ENCODE measurements around the gene ZKSCAN5.
"Not testable (repeated sequence)": the region's sequence is repeated elsewhere in the genome, so short reads cannot be mapped to it uniquely, and the experiment has no call there.

Gene ZKSCAN5

GRCh38 chr7:99568770-99569169, 64.3 kb downstream of the ZKSCAN5 start:
- peaks cover 73% of the 10 kb centered on the region for H3K36me3 ChIP-seq (replicated peaks)

DNA sequence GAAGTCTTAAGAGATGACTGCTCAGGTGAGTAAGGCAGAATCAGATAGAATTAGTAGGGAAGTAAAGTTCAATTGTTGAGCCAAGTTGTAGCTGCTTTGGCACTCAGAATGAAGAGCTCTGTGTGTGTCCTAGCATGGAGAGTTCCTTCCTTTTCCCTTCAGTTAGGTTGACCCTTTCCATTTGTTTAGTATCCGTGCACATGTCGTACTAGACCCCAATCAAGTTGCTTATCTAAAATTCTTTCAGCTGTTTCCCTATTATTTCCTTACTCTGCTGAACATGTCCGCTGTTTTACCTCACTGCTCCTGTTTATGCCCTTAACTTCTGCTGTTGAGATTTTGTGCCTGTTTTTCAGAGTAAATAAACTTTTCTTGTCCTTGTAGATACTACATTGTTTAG, 67.3 kb downstream of the ZKSCAN5 start:
- Histone ChIP-seq H3K36me3 (replicated peaks) (peaks cover 56% of the 10 kb centered on the region), H3K4me1 (peaks cover 2% of the 10 kb centered on the region; the same call in 1 of the 2 replicates), H3K4me3 (no peak overlapping the region), H3K27me3 (ENCODE audit: low read depth) (no peaks in the 10 kb centered on the region), H3K9me3 (peaks cover 4% of the 10 kb centered on the region; the same call in 1 of the 2 replicates)
- in situ Hi-C loops (cut with MboI; ENCODE audit: low sequenced_read_pairs) = no loop called here
- no peak for DNase-seq (ENCODE audit: low spot score in 2 of 2)

More at GRCh38 chr7:99568770-99569169, 64.3 kb downstream of the ZKSCAN5 start:
- H3K4me3 ChIP-seq; H3K4me1 ChIP-seq; DNase-seq (ENCODE audit: low spot score in 2 of 2); H3K9me3 ChIP-seq; H3K27me3 ChIP-seq (ENCODE audit: low read depth); in situ Hi-C loops (cut with MboI; ENCODE audit: low sequenced_read_pairs): not testable (repeated sequence)

DNA sequence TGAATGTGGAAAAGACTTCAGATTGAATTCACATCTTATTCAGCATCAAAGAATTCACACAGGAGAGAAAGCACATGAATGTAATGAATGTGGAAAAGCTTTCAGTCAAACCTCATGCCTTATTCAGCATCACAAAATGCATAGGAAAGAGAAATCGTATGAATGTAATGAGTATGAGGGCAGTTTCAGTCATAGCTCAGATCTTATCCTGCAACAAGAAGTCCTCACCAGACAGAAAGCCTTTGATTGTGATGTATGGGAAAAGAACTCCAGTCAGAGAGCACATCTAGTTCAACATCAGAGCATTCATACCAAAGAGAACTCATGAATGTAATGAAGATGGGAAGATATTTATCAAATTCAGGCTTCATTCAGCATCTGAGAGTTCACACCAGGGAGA, 68.8 kb downstream of the ZKSCAN5 start:
- in situ Hi-C loops (cut with MboI; ENCODE audit: low sequenced_read_pairs) = no loop called here
- H3K4me3 ChIP-seq = no peak overlapping the region
- no peak for DNase-seq (ENCODE audit: low spot score in 2 of 2)
- H3K27me3 ChIP-seq (ENCODE audit: low read depth) = no peaks in the 10 kb centered on the region
- H3K4me1 ChIP-seq = peaks cover 2% of the 10 kb centered on the region; the same call in 1 of the 2 replicates
- H3K9me3 ChIP-seq = peaks cover 4% of the 10 kb centered on the region; the same call in 1 of the 2 replicates
- H3K36me3 ChIP-seq (replicated peaks) = peaks cover 51% of the 10 kb centered on the region

DNA sequence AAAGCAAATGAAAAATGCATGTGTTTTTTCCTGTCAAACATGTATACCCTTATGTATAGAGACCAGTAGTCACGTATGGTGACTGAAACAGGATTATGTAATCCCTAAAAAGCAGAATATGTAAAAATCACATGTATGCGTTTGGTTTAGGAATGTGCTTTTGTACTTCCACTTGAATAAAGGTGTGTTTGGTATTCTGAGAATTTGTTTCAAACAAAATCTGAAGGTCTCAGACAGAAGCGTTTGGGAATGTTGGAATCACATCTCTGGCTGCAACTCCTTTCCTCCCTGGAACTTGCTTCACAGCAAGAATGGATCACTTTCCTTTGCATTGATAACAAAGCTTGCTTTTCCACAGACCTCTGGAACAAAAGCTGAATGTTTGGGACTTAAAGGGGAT, 71.8 kb downstream of the ZKSCAN5 start:
- Histone ChIP-seq H3K4me1 (0 out of 2 replicates have a peak, but pooled peaks cover 2% of the 10 kb centered on the region), H3K36me3 (replicated peaks) (peaks cover 31% of the 10 kb centered on the region), H3K4me3 (no peak overlapping the region), H3K9me3 (peaks cover 4% of the 10 kb centered on the region; the same call in 1 of the 2 replicates), H3K27me3 (ENCODE audit: low read depth) (no peaks in the 10 kb centered on the region)
- DNase-seq (ENCODE audit: low spot score in 2 of 2) = no peak
- in situ Hi-C loops (cut with MboI; ENCODE audit: low sequenced_read_pairs) = no loop called here

DNA sequence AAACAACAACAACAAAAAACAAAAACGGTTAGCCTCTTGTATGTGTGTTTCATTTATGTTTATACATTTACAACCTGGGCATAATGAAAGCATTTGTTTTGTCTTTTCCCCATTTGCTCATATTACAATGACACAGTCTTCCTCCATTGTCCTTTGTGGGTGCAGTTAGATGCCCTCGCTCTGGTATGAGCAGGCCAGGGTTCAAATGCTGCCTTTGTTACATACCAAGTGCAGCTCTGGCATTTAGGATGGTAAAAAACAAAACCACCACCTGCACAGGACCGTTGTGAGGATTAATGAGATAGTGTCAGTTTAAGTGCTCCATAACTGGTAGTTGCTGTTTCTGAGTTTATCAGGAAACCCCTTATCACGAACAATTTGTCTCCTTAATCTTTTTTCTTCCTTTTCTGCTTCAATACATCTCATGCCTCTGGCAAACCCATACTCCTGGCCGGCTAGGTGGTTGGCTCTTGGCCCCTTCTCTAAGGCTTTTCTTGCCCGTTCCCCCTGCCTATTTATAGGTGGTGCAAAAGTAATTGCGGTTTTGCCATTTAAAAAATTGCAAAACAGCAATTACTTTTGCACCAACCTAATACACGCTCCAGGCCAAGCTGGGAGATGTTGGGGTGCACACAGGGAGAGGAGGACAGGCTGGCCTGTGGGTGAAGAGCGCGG, 75.0 kb downstream of the ZKSCAN5 start:
- Histone ChIP-seq H3K4me3 (no peak overlapping the region), H3K36me3 (replicated peaks) (peaks cover 8% of the 10 kb centered on the region), H3K9me3 (peaks cover 4% of the 10 kb centered on the region; the same call in 1 of the 2 replicates), H3K4me1 (0 out of 2 replicates have a peak, but pooled peaks cover 2% of the 10 kb centered on the region), H3K27me3 (ENCODE audit: low read depth) (no peaks in the 10 kb centered on the region)
- DNase-seq (ENCODE audit: low spot score in 2 of 2) = no peak
- in situ Hi-C loops (cut with MboI; ENCODE audit: low sequenced_read_pairs) = no loop called here

DNA sequence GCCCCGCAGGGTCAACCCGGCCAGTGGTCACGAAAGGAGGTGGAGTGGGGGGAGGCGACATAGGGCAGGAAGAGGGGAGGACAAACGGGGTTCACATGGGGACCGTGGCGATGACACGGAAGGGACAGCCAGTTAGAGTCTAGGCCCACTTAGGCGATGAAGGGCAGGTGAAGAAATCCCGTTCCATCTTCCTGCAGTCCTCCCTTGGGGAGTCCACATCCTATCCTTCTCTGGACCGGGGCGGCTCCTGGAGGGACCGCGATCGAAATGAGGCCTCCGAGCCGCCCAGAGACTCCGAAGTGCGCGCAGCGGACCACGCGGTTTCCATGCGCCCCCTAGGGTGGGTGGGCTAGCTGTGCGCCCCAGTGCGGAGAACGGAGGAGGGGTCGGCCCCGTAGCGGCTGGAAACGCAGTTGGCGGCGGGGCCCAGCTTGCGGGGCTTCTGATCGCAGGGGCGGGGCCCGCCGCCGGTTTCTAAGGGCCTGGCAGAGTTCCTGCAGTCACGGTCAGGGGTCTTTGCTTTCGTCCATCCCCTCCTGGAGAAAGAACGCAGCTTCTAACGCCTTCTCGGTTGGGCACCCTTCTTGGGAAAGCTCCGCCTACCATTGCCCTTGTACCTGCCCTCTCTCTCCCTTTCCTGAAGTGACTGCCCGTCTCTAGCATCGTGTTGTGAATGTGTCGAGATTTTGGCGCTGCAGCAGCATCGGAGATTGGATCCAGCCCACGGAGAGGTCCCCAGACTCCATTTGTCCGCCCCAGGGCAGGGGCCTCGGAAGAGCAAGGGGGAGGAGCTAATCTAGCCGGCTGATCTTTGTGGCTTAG, 75.7 kb downstream of the ZKSCAN5 start:
- Histone ChIP-seq H3K4me3 (no peak overlapping the region), H3K9me3 (peaks cover 4% of the 10 kb centered on the region; the same call in 1 of the 2 replicates), H3K36me3 (replicated peaks) (peaks cover 3% of the 10 kb centered on the region; the same call in 1 of the 2 replicates), H3K27me3 (ENCODE audit: low read depth) (no peaks in the 10 kb centered on the region), H3K4me1 (no peaks in the 10 kb centered on the region)
- DNase-seq (ENCODE audit: low spot score in 2 of 2) = no peak
- in situ Hi-C loops (cut with MboI; ENCODE audit: low sequenced_read_pairs) = no loop called here

- DNase-seq (ENCODE audit: low spot score in 2 of 2); in situ Hi-C loops (cut with MboI; ENCODE audit: low sequenced_read_pairs); H3K9me3 ChIP-seq; H3K4me1 ChIP-seq; H3K4me3 ChIP-seq; H3K36me3 ChIP-seq (replicated peaks); H3K27me3 ChIP-seq (ENCODE audit: low read depth): not testable (repeated sequence)
Measured at GRCh38 chr7:99580778-99581332, 76.4 kb downstream of the ZKSCAN5 start.

Measured in HAP-1 (cell line).